WERI-Rb-1 (cell line): ENCODE results near the gene SAP30BP.

Source experiments
- DNase-seq: peaks from one replicate; pipeline ENCODE4 v3.0.0-alpha.2; 2020
- H3K27ac ChIP-seq: fragments of 250-450 bp; sonication (Bioruptor Pico); 2 replicates; pipeline ENCODE4 v1.5.1; 2020; ENCODE audit warnings: mild to moderate bottlenecking, moderate library complexity
- H3K27me3 ChIP-seq: fragments of 250-450 bp; sonication (Bioruptor Pico); 2 replicates; pipeline ENCODE4 v1.5.1; 2021; ENCODE audit warnings: mild to moderate bottlenecking, low read depth, moderate library complexity; ENCODE audit not compliant: insufficient read depth, severe bottlenecking
- H3K36me3 ChIP-seq: fragments of 250-450 bp; sonication (Bioruptor Pico); 2 replicates; pipeline ENCODE4 v1.5.1; 2020; ENCODE audit warnings: mild to moderate bottlenecking, moderate library complexity
- H3K4me3 ChIP-seq: 2 replicates; pipeline ENCODE4 v1.5.1; 2011; ENCODE audit warnings: low read depth, mild to moderate bottlenecking, control low read depth, low read length
- H3K9me3 ChIP-seq: fragments of 250-450 bp; sonication (Bioruptor Pico); 2 replicates; pipeline ENCODE4 v1.5.1; 2021; ENCODE audit warnings: mild to moderate bottlenecking, moderate library complexity; ENCODE audit not compliant: severe bottlenecking
- CTCF ChIP-seq: IDR thresholded peaks from 2 replicates; pipeline ENCODE4 v1.5.1; 2011; ENCODE audit warnings: low read depth, mild to moderate bottlenecking, control low read depth, inconsistent platforms, low read length

SAP30BP gene

GRCh38 chr17:75626496-75627038 is 40.6 kb upstream of the SAP30BP start:
- DNase-seq, result no peak
- Histone ChIP-seq H3K9me3 (no peaks in the 10 kb centered on the region), H3K27me3 (no peaks in the 10 kb centered on the region), H3K4me3 (no peak overlapping the region), H3K27ac (peak overlapping the region; percentile 80), H3K36me3 (peaks cover 20% of the 10 kb centered on the region)
- no peak for TF ChIP-seq CTCF

- H3K36me3 ChIP-seq, result peaks cover 20% of the 10 kb centered on the region
- DNase-seq, result no peak
- peak overlapping the region; percentile 80 for H3K27ac ChIP-seq
- no peak overlapping the region for H3K4me3 ChIP-seq
- TF ChIP-seq CTCF, result no peak
- H3K27me3 ChIP-seq, result no peaks in the 10 kb centered on the region
- no peaks in the 10 kb centered on the region for H3K9me3 ChIP-seq
These were observed 40.0 kb upstream of the SAP30BP start for GRCh38 chr17:75627094-75627493.

- no peaks in the 10 kb centered on the region for H3K9me3 ChIP-seq
- H3K4me3 ChIP-seq, result no peak overlapping the region
- no peaks in the 10 kb centered on the region for H3K27me3 ChIP-seq
- TF ChIP-seq CTCF, result no peak
- peak; percentile 90 for DNase-seq
- H3K27ac ChIP-seq, result peak overlapping the region; percentile 80
- H3K36me3 ChIP-seq, result peaks cover 20% of the 10 kb centered on the region
These were observed 38.7 kb upstream of the SAP30BP start for GRCh38 chr17:75628425-75628824.

- peak; percentile 30 for DNase-seq
- no peaks in the 10 kb centered on the region for H3K9me3 ChIP-seq
- peak overlapping the region; percentile 80 for H3K27ac ChIP-seq
- H3K27me3 ChIP-seq, result no peaks in the 10 kb centered on the region
- peak; percentile 21; the same call in 1 of the 2 replicates for TF ChIP-seq CTCF
- peaks cover 20% of the 10 kb centered on the region for H3K36me3 ChIP-seq
- H3K4me3 ChIP-seq, result no peak overlapping the region
These were observed 38.0 kb upstream of the SAP30BP start for GRCh38 chr17:75629157-75629556.

GRCh38 chr17:75630071-75630917 is 36.8 kb upstream of the SAP30BP start:
- no peak for DNase-seq
- TF ChIP-seq CTCF, result no peak
- Histone ChIP-seq H3K9me3 (no peaks in the 10 kb centered on the region), H3K27ac (peak overlapping the region; percentile 8; the same call in 1 of the 2 replicates), H3K27me3 (no peaks in the 10 kb centered on the region), H3K4me3 (no peak overlapping the region), H3K36me3 (peaks cover 18% of the 10 kb centered on the region)
